Kidney epithelial cell (primary cell): ENCODE results near the gene LBHD2. TPM values are rescaled to one million over a fixed set of nuclear protein-coding genes. Genes with fewer than 3 reads are reported as not detected.

ENCODE experiments used
- DNase-seq: peaks from one replicate; pipeline ENCODE4 v3.0.0-alpha.2; 2010; ENCODE audit warnings: low read depth
- H3K27me3 ChIP-seq: 2 replicates; pipeline ENCODE4 v1.6.0; 2011; ENCODE audit warnings: low read length; ENCODE audit not compliant: control insufficient read depth, insufficient read depth
- H3K36me3 ChIP-seq: 2 replicates; pipeline ENCODE4 v1.5.1; 2011; ENCODE audit warnings: low read length; ENCODE audit not compliant: control insufficient read depth, insufficient read depth
- H3K4me3 ChIP-seq: 2 replicates; pipeline ENCODE4 v1.5.1; 2011; ENCODE audit warnings: low read depth, mild to moderate bottlenecking, control low read depth, low read length
- CTCF ChIP-seq: IDR thresholded peaks from 2 replicates; pipeline ENCODE4 v1.5.1; 2011; ENCODE audit warnings: mild to moderate bottlenecking, moderate library complexity, low read length, control low read depth, inconsistent platforms; ENCODE audit not compliant: insufficient read depth, poor library complexity, severe bottlenecking
- total RNA-seq: library from RNA; depleted of rRNA; stranded (reverse); fragments of >200 nt; gene quantifications from 2 replicates; pipeline ENCODE4 v1.2.3, GENCODE V29; 2015

Gene LBHD2
- total RNA-seq, 1 donor from 2014 or later: not detected

- Histone ChIP-seq H3K4me3 (no peak overlapping the region), H3K36me3 (no peaks in the 10 kb centered on the region), H3K27me3 (peaks cover 11% of the 10 kb centered on the region)
- no peak for TF ChIP-seq CTCF
- DNase-seq: no peak
These were observed 24.8 kb downstream of the LBHD2 start for GRCh38 chr14:103108749-103109207.

GRCh38 chr14:103109535-103110441 is 25.8 kb downstream of the LBHD2 start:
- DNase-seq: peak; percentile 86
- Histone ChIP-seq H3K4me3 (no peak overlapping the region), H3K36me3 (no peaks in the 10 kb centered on the region), H3K27me3 (peaks cover 1% of the 10 kb centered on the region)
- no peak for TF ChIP-seq CTCF

GRCh38 chr14:103110681-103111231 is 26.7 kb downstream of the LBHD2 start:
- TF ChIP-seq CTCF: no peak
- no peak for DNase-seq
- H3K4me3 ChIP-seq: no peak overlapping the region
- H3K36me3 ChIP-seq: no peaks in the 10 kb centered on the region
- H3K27me3 ChIP-seq: no peaks in the 10 kb centered on the region

- Histone ChIP-seq H3K27me3 (no peaks in the 10 kb centered on the region), H3K4me3 (no peak overlapping the region), H3K36me3 (no peaks in the 10 kb centered on the region)
- DNase-seq: no peak
- no peak for TF ChIP-seq CTCF
These were observed 27.3 kb downstream of the LBHD2 start for GRCh38 chr14:103111232-103111868.

GRCh38 chr14:103112400-103113243 is 28.6 kb downstream of the LBHD2 start:
- H3K36me3 ChIP-seq: no peaks in the 10 kb centered on the region
- H3K27me3 ChIP-seq: no peaks in the 10 kb centered on the region
- DNase-seq: no peak
- TF ChIP-seq CTCF: no peak
- H3K4me3 ChIP-seq: no peak overlapping the region
